PC-9 (cell line): ENCODE measurements around the gene MOCOS.

Experiments
- EZH2 ChIP-seq: fragments of 200-600 bp; sonication (generic); IDR thresholded peaks from 2 replicates; pipeline ENCODE4 v1.8.0; 2017; ENCODE audit warnings: antibody characterized with exemption, low read depth
- TF ChIP-seq, protein P1 (sequence below): fragments of 200-600 bp; sonication (generic); conservative IDR thresholded peaks from 2 replicates; pipeline ENCODE4 v1.6.1; 2017; ENCODE audit warnings: mixed run types, antibody characterized with exemption, mild to moderate bottlenecking, moderate library complexity

DNA sequence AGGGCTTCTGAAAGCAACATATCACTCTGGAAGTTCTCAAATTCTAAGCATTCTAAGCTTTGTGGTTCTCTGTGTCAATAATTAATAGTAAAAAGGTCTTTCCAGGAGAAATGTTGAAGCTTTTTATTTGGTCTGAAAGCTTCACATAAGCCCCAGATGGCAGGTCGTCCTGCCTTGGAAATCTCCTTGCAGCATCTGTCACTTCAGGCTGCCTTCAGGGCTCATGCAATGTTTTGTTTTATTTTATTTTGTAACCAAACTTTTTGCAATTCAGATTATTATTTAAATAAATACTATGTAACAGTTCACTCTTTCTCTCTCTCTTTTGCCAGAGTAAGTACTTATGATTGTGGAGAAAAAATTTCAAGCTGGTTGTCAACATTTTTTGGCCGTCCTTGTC, 63.5 kb downstream of the MOCOS start:
- TF ChIP-seq, protein P1, sequence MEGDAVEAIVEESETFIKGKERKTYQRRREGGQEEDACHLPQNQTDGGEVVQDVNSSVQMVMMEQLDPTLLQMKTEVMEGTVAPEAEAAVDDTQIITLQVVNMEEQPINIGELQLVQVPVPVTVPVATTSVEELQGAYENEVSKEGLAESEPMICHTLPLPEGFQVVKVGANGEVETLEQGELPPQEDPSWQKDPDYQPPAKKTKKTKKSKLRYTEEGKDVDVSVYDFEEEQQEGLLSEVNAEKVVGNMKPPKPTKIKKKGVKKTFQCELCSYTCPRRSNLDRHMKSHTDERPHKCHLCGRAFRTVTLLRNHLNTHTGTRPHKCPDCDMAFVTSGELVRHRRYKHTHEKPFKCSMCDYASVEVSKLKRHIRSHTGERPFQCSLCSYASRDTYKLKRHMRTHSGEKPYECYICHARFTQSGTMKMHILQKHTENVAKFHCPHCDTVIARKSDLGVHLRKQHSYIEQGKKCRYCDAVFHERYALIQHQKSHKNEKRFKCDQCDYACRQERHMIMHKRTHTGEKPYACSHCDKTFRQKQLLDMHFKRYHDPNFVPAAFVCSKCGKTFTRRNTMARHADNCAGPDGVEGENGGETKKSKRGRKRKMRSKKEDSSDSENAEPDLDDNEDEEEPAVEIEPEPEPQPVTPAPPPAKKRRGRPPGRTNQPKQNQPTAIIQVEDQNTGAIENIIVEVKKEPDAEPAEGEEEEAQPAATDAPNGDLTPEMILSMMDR = no peak
- TF ChIP-seq EZH2 = no peak
